ENCODE results near the gene UBE2E1.
"Not testable (repeated sequence)": the region's sequence is repeated elsewhere in the genome, so short reads cannot be mapped to it uniquely, and the experiment has no call there.

UBE2E1 gene

GRCh38 chr3:23869977-23870662 is 64.4 kb downstream of the UBE2E1 start:
- Histone ChIP-seq H3K27me3 (ENCODE audit: control insufficient read depth, insufficient read depth, low read length) (no peaks in the 10 kb centered on the region), H3K4me3 (ENCODE audit: low read length) (no peak overlapping the region), H3K9me3 (ENCODE audit: control insufficient read depth, low read length) (no peaks in the 10 kb centered on the region), H3K36me3 (ENCODE audit: control insufficient read depth, insufficient read depth, low read length) (no peaks in the 10 kb centered on the region), H3K9ac (ENCODE audit: low read length) (no peak overlapping the region), H3K4me1 (ENCODE audit: control insufficient read depth, insufficient read depth, low read length) (peaks cover 8% of the 10 kb centered on the region)

- not testable (repeated sequence) for H3K27me3 ChIP-seq (ENCODE audit: control insufficient read depth, insufficient read depth, low read length); H3K36me3 ChIP-seq (ENCODE audit: control insufficient read depth, insufficient read depth, low read length); H3K4me3 ChIP-seq (ENCODE audit: low read length); H3K4me1 ChIP-seq (ENCODE audit: control insufficient read depth, insufficient read depth, low read length); H3K9ac ChIP-seq (ENCODE audit: low read length); H3K9me3 ChIP-seq (ENCODE audit: control insufficient read depth, low read length)
Observed at GRCh38 chr3:23870663-23871043, 64.9 kb downstream of the UBE2E1 start.

- not testable (repeated sequence) for H3K4me1 ChIP-seq (ENCODE audit: control insufficient read depth, insufficient read depth, low read length); H3K27me3 ChIP-seq (ENCODE audit: control insufficient read depth, insufficient read depth, low read length); H3K36me3 ChIP-seq (ENCODE audit: control insufficient read depth, insufficient read depth, low read length); H3K4me3 ChIP-seq (ENCODE audit: low read length); H3K9ac ChIP-seq (ENCODE audit: low read length); H3K9me3 ChIP-seq (ENCODE audit: control insufficient read depth, low read length)
Observed at GRCh38 chr3:23871361-23871760, 65.6 kb downstream of the UBE2E1 start.

GRCh38 chr3:23872330-23872729 is 66.6 kb downstream of the UBE2E1 start:
- Histone ChIP-seq H3K9me3 (ENCODE audit: control insufficient read depth, low read length) (no peaks in the 10 kb centered on the region), H3K27me3 (ENCODE audit: control insufficient read depth, insufficient read depth, low read length) (no peaks in the 10 kb centered on the region), H3K36me3 (ENCODE audit: control insufficient read depth, insufficient read depth, low read length) (no peaks in the 10 kb centered on the region), H3K4me1 (ENCODE audit: control insufficient read depth, insufficient read depth, low read length) (no peaks in the 10 kb centered on the region), H3K9ac (ENCODE audit: low read length) (no peak overlapping the region), H3K4me3 (ENCODE audit: low read length) (no peak overlapping the region)

- Histone ChIP-seq H3K4me1 (ENCODE audit: control insufficient read depth, insufficient read depth, low read length) (no peaks in the 10 kb centered on the region), H3K9ac (ENCODE audit: low read length) (no peak overlapping the region), H3K9me3 (ENCODE audit: control insufficient read depth, low read length) (no peaks in the 10 kb centered on the region), H3K27me3 (ENCODE audit: control insufficient read depth, insufficient read depth, low read length) (no peaks in the 10 kb centered on the region), H3K4me3 (ENCODE audit: low read length) (no peak overlapping the region), H3K36me3 (ENCODE audit: control insufficient read depth, insufficient read depth, low read length) (no peaks in the 10 kb centered on the region)
Observed at GRCh38 chr3:23873941-23874340, 68.2 kb downstream of the UBE2E1 start.

- H3K4me1 ChIP-seq (ENCODE audit: control insufficient read depth, insufficient read depth, low read length) = no peaks in the 10 kb centered on the region
- no peak overlapping the region for H3K9ac ChIP-seq (ENCODE audit: low read length)
- no peaks in the 10 kb centered on the region for H3K9me3 ChIP-seq (ENCODE audit: control insufficient read depth, low read length)
- H3K4me3 ChIP-seq (ENCODE audit: low read length) = no peak overlapping the region
- no peaks in the 10 kb centered on the region for H3K36me3 ChIP-seq (ENCODE audit: control insufficient read depth, insufficient read depth, low read length)
- no peaks in the 10 kb centered on the region for H3K27me3 ChIP-seq (ENCODE audit: control insufficient read depth, insufficient read depth, low read length)
Observed at GRCh38 chr3:23874359-23875112, 68.8 kb downstream of the UBE2E1 start.

GRCh38 chr3:23875113-23875725 is 69.5 kb downstream of the UBE2E1 start:
- no peaks in the 10 kb centered on the region for H3K9me3 ChIP-seq (ENCODE audit: control insufficient read depth, low read length)
- no peaks in the 10 kb centered on the region for H3K36me3 ChIP-seq (ENCODE audit: control insufficient read depth, insufficient read depth, low read length)
- no peak overlapping the region for H3K9ac ChIP-seq (ENCODE audit: low read length)
- no peaks in the 10 kb centered on the region for H3K27me3 ChIP-seq (ENCODE audit: control insufficient read depth, insufficient read depth, low read length)
- H3K4me1 ChIP-seq (ENCODE audit: control insufficient read depth, insufficient read depth, low read length) = no peaks in the 10 kb centered on the region
- no peak overlapping the region for H3K4me3 ChIP-seq (ENCODE audit: low read length)

GRCh38 chr3:23876923-23877322 is 71.2 kb downstream of the UBE2E1 start:
- no peaks in the 10 kb centered on the region for H3K4me1 ChIP-seq (ENCODE audit: control insufficient read depth, insufficient read depth, low read length)
- H3K9me3 ChIP-seq (ENCODE audit: control insufficient read depth, low read length) = no peaks in the 10 kb centered on the region
- H3K36me3 ChIP-seq (ENCODE audit: control insufficient read depth, insufficient read depth, low read length) = no peaks in the 10 kb centered on the region
- H3K27me3 ChIP-seq (ENCODE audit: control insufficient read depth, insufficient read depth, low read length) = no peaks in the 10 kb centered on the region
- no peak overlapping the region for H3K9ac ChIP-seq (ENCODE audit: low read length)
- H3K4me3 ChIP-seq (ENCODE audit: low read length) = no peak overlapping the region

DNA sequence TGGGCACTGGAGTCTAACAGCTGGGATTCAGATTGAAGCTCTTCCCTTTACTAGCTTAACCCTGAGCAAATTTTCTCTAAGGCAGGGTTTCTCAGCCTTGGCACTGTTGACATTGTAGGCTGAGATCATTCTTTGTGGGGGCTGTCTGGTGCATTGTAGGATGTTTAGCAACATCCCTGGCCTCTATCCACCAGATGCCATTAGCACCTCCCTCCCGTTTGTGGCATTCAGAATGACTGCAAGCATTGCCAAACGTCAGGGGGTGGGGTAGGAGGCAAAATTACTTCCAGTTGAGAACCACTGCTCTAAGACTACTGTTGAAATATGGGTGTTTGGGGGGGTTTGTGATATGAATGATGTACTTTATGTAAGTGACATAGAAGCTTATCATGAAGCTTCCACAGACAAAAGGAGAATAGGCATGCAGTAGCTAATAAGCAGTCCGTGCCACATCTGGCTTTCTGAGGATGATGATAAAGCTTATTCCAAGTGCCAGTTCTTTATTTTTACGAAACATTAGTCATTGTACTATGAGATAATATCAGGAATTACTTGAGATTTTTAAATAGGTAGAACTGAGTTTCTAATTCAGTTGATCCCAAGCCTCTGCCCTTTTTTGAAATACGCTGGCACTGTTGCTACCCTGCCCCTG is 71.7 kb downstream of the UBE2E1 start:
- H3K9me3 ChIP-seq (ENCODE audit: control insufficient read depth, low read length) = no peaks in the 10 kb centered on the region
- no peaks in the 10 kb centered on the region for H3K4me1 ChIP-seq (ENCODE audit: control insufficient read depth, insufficient read depth, low read length)
- no peak overlapping the region for H3K9ac ChIP-seq (ENCODE audit: low read length)
- H3K36me3 ChIP-seq (ENCODE audit: control insufficient read depth, insufficient read depth, low read length) = no peaks in the 10 kb centered on the region
- no peaks in the 10 kb centered on the region for H3K27me3 ChIP-seq (ENCODE audit: control insufficient read depth, insufficient read depth, low read length)
- no peak overlapping the region for H3K4me3 ChIP-seq (ENCODE audit: low read length)

DNA sequence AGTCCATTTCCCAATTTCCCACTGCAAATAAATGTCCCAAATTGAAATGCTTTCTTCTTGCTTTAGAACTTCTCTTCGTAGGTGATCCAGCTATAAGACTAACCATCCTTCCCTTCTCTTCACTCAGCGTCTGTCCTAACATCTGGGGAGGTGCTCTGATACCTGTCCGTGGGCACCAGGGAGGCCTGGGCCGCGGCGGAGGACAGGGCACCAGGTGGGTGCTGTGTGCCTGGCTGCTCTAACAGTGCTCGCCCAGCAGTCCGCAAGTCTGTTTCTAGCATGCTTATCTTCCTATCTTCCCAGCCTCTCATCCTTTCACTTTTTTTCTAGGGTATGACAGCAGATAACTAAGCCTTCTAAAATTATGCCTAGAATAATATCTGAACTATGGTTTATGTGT is 73.7 kb downstream of the UBE2E1 start:
- H3K4me1 ChIP-seq (ENCODE audit: control insufficient read depth, insufficient read depth, low read length) = no peaks in the 10 kb centered on the region

DNA sequence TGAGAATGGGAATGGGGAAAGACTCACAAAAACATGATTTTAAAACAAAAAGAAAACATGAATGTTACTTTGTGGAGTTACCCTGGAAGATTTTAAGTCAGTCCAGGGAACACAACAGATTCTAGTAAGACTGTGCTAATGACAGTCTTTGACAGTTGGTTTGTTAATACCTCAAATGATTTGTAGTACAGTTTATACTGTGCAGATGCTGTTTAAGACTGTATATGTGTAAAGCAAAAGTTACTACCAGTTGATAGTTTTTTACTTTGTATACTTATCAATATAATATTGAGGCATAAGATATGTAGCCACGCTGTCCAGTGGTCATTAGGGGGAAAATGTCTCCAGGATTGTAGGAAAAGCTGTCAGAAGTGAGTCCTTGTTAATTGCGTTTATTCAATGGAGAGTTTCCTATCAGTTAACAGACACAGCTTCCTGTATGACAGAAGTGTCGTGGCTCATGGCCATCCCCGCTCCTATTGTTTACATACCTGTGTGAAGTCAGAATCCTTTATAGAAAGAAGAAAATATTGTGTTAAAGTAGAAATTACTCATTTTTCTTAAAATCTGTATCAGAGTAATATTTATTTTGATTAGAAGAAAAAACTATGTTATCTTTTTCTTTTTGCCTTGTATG is 75.1 kb downstream of the UBE2E1 start:
- Histone ChIP-seq H3K4me3 (ENCODE audit: low read length) (no peak overlapping the region), H3K36me3 (ENCODE audit: control insufficient read depth, insufficient read depth, low read length) (no peaks in the 10 kb centered on the region), H3K9ac (ENCODE audit: low read length) (no peak overlapping the region), H3K9me3 (ENCODE audit: control insufficient read depth, low read length) (no peaks in the 10 kb centered on the region), H3K27me3 (ENCODE audit: control insufficient read depth, insufficient read depth, low read length) (no peaks in the 10 kb centered on the region), H3K4me1 (ENCODE audit: control insufficient read depth, insufficient read depth, low read length) (no peaks in the 10 kb centered on the region)

More for the DNA sequence above, 73.7 kb downstream of the UBE2E1 start:
- Histone ChIP-seq H3K9me3 (ENCODE audit: control insufficient read depth, low read length) (no peaks in the 10 kb centered on the region), H3K9ac (ENCODE audit: low read length) (no peak overlapping the region), H3K27me3 (ENCODE audit: control insufficient read depth, insufficient read depth, low read length) (no peaks in the 10 kb centered on the region), H3K4me3 (ENCODE audit: low read length) (no peak overlapping the region), H3K36me3 (ENCODE audit: control insufficient read depth, insufficient read depth, low read length) (no peaks in the 10 kb centered on the region)

DNA sequence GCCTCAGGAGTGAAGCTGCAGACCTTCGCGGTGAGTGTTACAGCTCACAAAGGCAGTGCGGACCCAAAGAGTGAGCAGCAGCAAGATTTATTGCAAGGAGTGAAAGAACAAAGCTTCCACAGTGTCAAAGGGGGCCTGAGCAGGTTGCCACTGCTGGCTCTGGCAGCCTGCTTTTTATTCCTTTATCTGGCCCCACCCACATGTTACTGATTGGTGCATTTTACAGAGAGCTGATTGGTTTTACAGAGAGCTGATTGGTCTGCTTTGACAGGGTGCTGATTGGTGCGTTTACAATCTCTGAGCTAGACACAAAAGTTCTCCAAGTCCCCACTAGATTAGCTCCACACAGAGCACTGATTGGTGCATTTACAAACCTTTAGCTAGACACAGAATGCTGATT is 76.2 kb downstream of the UBE2E1 start:
- not testable (repeated sequence) for H3K4me1 ChIP-seq (ENCODE audit: control insufficient read depth, insufficient read depth, low read length); H3K9ac ChIP-seq (ENCODE audit: low read length); H3K36me3 ChIP-seq (ENCODE audit: control insufficient read depth, insufficient read depth, low read length); H3K27me3 ChIP-seq (ENCODE audit: control insufficient read depth, insufficient read depth, low read length); H3K9me3 ChIP-seq (ENCODE audit: control insufficient read depth, low read length); H3K4me3 ChIP-seq (ENCODE audit: low read length)

Data from mucosa of stomach (tissue), 1 donor.